Thoracic aorta (tissue), 2 donors: ENCODE data around the gene P2RY14. TPM values are rescaled to one million over a fixed set of nuclear protein-coding genes. Genes with fewer than 3 reads are reported as not detected.

ENCODE experiments used
- ATAC-seq: fragments of 150-250 bp; one replicate; pipeline ENCODE4 v1.8.0; 2017; ENCODE audit warnings: low read depth; ENCODE audit not compliant: insufficient number of reproducible peaks, low FRiP score
- DNase-seq: peaks from one replicate; pipeline ENCODE4 v3.0.0-alpha.2; 2020; ENCODE audit warnings: low spot score
- H3K27ac ChIP-seq, 2 donors: fragments of 200-600 bp; sonication (generic); 1 replicate in 1 of 2; 2 replicates in 1 of 2; pipeline ENCODE4 v1.5.1; 2016; ENCODE audit warnings: mild to moderate bottlenecking in 2 of 2, moderate library complexity in 2 of 2
- H3K27me3 ChIP-seq: fragments of 200-600 bp; sonication (generic); replicated peaks from 2 replicates; pipeline ENCODE4 v1.6.0; 2016; ENCODE audit warnings: mild to moderate bottlenecking; ENCODE audit not compliant: insufficient read depth
- H3K36me3 ChIP-seq: fragments of 200-600 bp; sonication (generic); one replicate; pipeline ENCODE4 v1.5.1; 2016
- H3K4me1 ChIP-seq, 2 donors: fragments of 200-600 bp; sonication (generic); 1 replicate in 1 of 2; 2 replicates in 1 of 2; pipeline versions ENCODE4 v1.5.1 to v1.6.0; 2016; ENCODE audit warnings: low read depth in 2 of 2, mild to moderate bottlenecking in 1 of 2; ENCODE audit not compliant: control insufficient read depth in 1 of 2
- H3K4me3 ChIP-seq: fragments of 200-600 bp; sonication (generic); 2 replicates; pipeline ENCODE4 v1.5.1; 2016; ENCODE audit warnings: mild to moderate bottlenecking
- H3K9me3 ChIP-seq: fragments of 200-600 bp; sonication (generic); 2 replicates; pipeline ENCODE4 v1.5.1; 2016
- CTCF ChIP-seq: fragments of 200-600 bp; sonication (generic); IDR thresholded peaks from one replicate; pipeline ENCODE4 v1.5.1; 2019; ENCODE audit warnings: antibody characterized with exemption
- total RNA-seq, 2 donors: library from RNA; depleted of rRNA; stranded (reverse); fragments of >200 nt; gene quantifications; one replicate each; pipeline versions ENCODE4 v1.1.0 to v1.2.3, GENCODE V29; 2016

Gene P2RY14
- total RNA-seq, 2 donors from 2014 or later: 2.5 to 4.3 TPM

GRCh38 chr3:151183265-151183671 is 95.1 kb downstream of the P2RY14 start:
- peak; percentile 20 for ATAC-seq
- TF ChIP-seq CTCF: no peak
- H3K4me1 ChIP-seq: no peaks in the 10 kb centered on the region
- no peaks in the 10 kb centered on the region for H3K27me3 ChIP-seq
- H3K27ac ChIP-seq: no peak overlapping the region
- no peaks in the 10 kb centered on the region for H3K36me3 ChIP-seq
- no peak overlapping the region for H3K4me3 ChIP-seq
- no peak for DNase-seq
- no peaks in the 10 kb centered on the region for H3K9me3 ChIP-seq

- no peak for DNase-seq
- no peak overlapping the region for H3K27ac ChIP-seq
- no peak overlapping the region for H3K4me3 ChIP-seq
- H3K9me3 ChIP-seq: no peaks in the 10 kb centered on the region
- no peaks in the 10 kb centered on the region for H3K36me3 ChIP-seq
- no peaks in the 10 kb centered on the region for H3K4me1 ChIP-seq
- no peak for TF ChIP-seq CTCF
- ATAC-seq: no peak
- H3K27me3 ChIP-seq: no peaks in the 10 kb centered on the region
These were observed 95.8 kb downstream of the P2RY14 start for GRCh38 chr3:151182349-151183079.

- no peaks in the 10 kb centered on the region for H3K9me3 ChIP-seq
- H3K27me3 ChIP-seq: no peaks in the 10 kb centered on the region
- no peak overlapping the region for H3K27ac ChIP-seq
- ATAC-seq (no peak), DNase-seq (no peak)
- H3K4me3 ChIP-seq: no peak overlapping the region
- no peaks in the 10 kb centered on the region for H3K36me3 ChIP-seq
- TF ChIP-seq CTCF: no peak
- no peaks in the 10 kb centered on the region for H3K4me1 ChIP-seq
These were observed 100.0 kb downstream of the P2RY14 start for GRCh38 chr3:151178208-151178845.

- ATAC-seq (no peak), DNase-seq (no peak)
- no peak for TF ChIP-seq CTCF
- H3K4me3 ChIP-seq: no peak overlapping the region
- no peaks in the 10 kb centered on the region for H3K36me3 ChIP-seq
- no peaks in the 10 kb centered on the region for H3K9me3 ChIP-seq
- no peaks in the 10 kb centered on the region for H3K27me3 ChIP-seq
- H3K27ac ChIP-seq: no peak overlapping the region
- H3K4me1 ChIP-seq: no peaks in the 10 kb centered on the region
These were observed 102.4 kb downstream of the P2RY14 start for GRCh38 chr3:151175952-151176351.

- no peak for TF ChIP-seq CTCF
- ATAC-seq: no peak
- DNase-seq: no peak
These were observed 104.0 kb downstream of the P2RY14 start for GRCh38 chr3:151174351-151174750.

More at GRCh38 chr3:151174351-151174750, 104.0 kb downstream of the P2RY14 start:
- Histone ChIP-seq H3K9me3 (no peaks in the 10 kb centered on the region), H3K27ac (no peak overlapping the region), H3K4me1 (no peaks in the 10 kb centered on the region), H3K4me3 (no peak overlapping the region), H3K27me3 (no peaks in the 10 kb centered on the region), H3K36me3 (no peaks in the 10 kb centered on the region)
